ENCODE results near the gene SLC11A2.
"Not testable (repeated sequence)": the region's sequence is repeated elsewhere in the genome, so short reads cannot be mapped to it uniquely, and the experiment has no call there.

Gene SLC11A2

DNA sequence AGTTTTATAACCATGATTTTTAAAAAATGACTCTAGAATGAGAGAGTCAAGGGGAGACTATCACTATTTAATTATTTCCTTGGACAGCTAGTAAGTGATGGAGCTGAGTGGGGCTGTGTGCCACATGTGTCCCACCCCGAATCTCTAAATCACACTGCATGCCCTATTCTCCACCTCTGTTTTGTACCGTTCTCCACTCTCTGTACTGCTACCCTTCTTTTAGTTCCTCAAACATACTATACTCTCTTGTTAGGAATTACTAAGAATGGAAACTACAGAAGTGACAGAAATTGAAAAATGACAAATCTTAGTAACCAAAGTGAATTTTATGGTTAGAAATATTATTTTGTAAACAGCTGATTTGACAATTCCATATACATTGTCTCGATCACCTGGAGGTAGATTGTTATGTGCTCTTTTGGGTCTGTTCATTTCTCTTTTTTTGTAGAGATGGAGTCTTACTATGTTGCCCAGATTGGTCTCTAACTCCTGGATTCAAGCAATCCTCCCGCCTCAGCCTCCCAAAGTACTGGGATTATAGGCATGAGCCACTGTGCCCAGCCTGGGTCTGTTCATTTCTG lies 35.9 kb downstream of the SLC11A2 start:
- no peak for DNase-seq (ENCODE audit: low spot score)

DNA sequence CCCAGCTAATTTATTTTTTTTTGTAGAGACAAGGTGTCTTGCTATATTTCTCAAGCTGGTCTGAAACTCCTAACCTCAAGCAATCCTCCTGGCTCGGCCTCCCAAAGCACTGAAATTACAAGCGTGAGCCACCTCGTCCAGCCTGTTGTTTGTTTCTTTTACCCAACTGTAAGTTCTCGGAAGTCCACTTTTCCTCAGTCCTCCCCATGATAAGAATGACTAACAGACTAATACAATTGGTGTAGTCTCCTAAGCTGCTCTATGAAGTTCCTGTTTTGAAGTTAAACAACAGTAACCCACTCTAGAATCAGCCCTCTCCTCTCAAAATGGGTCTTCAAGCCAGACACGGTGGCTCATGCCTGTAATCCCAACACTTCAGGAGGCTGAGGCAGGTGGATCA lies 37.3 kb downstream of the SLC11A2 start:
- DNase-seq (ENCODE audit: low spot score), result no peak

DNA sequence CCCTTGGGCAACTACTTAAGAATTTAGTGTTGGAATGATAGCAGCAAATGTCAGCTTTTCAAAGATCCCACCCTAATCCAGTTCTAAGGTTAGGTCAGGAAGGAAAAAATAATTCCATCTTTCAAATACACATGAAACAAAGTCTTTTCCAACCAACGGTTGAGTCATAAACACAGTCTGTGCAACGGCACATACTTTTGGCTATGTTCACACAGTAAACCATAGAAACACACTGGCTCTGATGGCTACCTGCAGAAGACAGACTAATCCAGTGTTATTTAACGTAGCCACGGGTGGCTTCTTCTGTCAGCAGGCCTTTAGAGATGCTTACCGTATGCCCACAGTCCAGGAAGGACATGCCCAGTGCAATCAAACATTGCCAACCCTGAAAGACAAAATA lies 38.1 kb downstream of the SLC11A2 start:
- peak; percentile 33 for DNase-seq (ENCODE audit: low spot score)

DNA sequence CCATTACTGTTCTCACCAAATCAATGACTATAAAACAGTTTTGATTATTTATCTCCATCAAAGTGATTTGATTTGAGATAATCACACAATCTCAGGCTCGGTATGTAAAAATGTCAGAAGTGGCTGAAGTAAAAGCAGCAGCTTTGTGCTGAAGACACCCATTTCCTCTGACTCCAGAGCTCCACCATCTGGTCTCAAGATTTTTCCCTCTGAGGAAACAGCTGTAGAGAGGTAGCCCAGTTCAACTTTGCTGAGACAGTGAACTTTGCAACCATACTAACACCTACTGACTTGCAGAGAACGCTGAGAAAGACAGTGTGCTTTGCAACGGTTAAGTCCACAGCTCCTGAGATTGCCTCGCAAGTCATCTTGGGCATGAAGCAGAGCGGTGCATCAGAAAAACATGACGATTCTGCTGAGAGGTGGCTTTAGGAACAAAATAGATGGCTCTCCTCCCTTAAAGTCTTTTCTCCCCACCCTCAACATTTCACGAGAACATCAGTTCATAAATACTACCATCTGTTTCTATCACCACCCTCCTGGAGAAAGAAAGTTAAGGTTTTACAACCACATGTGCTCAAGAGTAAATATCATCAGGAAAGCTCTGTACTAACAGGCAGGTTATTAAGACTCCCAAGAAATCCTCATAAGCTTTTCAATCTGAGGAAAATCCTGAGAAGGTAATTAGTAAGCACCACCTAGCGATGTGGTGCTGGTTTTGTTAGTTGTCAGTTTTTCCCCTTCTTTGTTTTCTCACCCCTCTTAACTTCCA lies 39.0 kb downstream of the SLC11A2 start:
- DNase-seq (ENCODE audit: low spot score), result peak; percentile 69

DNA sequence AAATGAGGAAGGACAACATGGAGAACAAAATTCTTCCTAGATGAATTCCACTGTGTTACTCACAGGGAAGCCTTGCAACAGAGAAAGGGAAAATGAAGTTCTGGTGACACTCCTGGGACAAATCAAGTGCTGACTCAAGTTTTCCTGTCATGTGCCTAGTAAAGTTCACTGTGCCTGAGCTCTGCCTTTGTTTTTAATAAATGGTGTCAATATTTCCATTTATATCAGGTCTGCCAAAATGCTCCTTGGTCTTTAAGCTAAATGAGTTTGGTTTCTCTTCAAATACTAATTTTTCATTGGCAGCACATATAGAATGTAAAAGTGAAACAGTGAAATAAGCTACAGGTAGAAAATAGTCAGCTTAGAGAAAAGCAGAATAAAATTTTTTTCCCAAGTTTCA lies 40.9 kb downstream of the SLC11A2 start:
- peak; percentile 52 for DNase-seq (ENCODE audit: low spot score)

DNA sequence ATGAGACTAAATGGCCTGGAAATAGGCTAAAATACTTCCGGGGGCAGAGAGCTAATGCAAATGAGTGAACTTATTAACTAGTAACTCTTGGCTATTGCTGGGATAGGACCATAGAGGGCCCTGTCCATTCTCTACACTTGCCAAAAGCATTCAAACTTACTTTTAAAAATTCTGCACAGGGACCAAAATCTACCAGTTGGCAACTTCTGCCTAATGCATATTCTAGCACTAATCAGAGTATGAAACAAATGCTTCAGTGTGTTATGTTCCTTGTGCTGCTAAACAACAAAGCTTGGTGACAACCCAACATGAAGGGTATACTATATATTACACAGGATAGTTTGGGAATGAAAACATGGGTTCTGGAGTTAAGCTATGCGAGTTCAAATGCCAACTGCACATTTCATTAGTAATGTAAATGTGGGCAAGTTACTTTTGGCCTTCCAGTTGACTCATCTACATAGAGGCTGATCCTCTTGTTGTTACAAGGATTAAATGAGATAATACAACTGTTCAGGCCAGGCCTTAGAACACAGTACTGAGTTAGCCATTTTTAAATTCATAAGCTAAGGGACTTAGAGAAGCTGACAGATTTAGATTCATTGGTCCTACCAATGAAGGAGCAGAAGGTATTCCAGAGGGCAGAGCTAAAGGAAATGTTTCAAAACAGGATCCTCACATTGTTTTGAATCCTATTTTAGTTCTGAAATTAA lies 41.4 kb downstream of the SLC11A2 start:
- DNase-seq (ENCODE audit: low spot score), result no peak

DNA sequence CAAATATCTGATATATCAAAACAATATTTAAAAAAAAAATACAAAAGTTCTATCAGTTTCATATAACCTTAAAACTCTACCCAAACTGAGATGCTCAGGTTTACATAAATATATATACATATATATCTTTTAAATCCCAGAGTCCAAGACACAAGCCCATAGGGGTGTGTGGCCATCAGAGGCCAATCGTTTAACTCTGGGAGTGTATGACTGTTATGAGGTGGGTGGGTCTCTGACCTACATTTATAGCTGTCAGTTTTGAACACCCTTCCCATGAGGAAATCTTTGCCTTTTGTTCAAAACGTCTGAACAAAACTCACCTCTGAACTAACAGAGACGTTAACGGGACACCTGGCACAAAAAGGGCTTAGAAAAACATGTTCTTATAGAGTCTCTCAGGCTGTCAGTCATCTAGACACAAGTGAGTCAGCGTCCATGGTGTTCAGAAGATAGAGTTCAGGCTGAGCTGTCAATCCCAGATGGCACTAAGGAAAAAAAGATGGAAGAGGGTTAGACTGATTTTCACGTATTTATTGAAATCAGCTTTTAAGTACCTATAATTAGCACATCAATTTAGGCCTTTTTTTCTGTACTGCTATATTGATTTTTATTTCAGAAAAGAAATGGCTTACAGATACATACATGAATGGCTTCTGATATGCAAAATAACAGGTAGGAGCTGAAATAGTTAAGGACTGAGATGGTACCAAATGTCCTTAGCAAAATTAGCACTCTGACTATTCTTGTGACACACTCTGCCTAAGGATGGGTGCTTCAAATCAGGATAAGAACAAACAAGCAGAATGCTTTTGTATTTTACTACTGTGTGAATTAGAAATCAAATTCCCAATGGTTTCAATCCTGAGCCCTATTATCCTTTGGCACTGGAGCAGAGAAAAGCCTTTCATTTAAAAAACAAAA lies 44.6 kb downstream of the SLC11A2 start:
- DNase-seq (ENCODE audit: low spot score), result no peak

DNA sequence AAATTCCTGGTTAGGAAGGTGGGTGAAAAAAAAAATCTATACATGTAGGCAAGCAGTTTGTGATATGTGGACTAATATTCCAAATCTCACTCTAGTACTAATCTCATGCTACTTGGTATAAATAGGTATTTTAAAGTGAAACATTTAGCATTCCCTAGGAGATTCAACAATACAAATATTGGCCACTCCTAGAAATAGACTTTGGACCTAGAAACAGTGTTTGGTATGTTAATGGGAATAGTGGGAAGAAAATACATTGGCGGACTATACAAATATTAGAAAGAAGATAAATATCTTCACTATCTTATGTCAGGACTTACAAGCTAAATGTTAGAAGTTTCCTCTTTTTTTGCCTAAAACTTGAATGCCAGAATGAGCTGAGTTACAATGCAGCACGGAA lies 45.6 kb downstream of the SLC11A2 start:
- no peak for DNase-seq (ENCODE audit: low spot score)

DNA sequence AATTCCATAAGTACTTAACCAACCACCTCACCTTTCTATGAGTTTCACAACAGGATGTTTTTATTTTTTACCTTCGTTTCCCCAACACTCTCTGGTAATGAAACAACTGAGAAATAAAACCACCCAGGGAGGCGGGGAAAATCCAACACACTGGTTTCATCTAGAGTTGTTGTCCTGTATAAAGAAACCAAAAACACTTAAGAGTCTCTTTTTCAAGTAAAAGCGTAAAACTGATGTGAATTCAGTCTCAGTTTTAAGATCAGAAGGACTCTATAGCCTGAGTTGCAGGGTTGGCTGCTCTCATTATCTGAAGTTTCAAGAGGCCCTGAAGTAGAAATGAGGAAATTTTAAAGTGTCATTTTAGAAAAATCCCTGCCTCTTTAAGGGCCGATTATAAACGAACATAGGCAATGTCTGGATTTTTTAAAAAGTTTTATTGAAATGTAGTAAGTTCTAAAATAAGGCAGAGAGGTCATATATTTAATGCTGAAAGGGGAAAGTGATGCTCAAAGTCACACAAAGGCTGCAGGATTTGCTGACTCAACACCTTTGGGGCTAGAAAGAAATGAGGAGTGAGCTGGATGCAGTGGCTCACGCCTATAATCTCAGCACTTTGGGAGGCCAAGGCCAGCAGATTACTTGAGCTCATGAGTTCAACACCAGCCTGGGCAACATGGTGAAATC lies 46.7 kb downstream of the SLC11A2 start:
- DNase-seq (ENCODE audit: low spot score), result no peak

DNA sequence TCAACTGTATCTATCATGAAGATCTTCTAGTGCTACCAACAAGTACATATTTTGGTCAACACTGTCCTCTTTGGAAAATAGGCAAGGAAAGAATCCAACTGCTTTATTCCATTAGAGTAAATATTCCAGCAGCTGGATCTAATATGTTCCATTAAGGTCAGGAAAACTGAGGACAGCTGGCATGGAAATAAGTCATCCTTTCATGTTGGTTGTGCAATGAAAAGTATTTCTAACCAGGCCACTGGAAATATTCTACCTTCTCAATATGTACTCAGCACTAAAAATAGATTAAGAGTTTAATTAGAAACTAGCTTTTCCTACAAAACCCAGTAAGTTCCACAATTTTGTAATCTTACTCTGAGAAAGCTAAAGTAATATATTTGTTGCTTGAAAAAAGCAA lies 54.2 kb downstream of the SLC11A2 start:
- peak; percentile 72 for DNase-seq (ENCODE audit: low spot score)

DNA sequence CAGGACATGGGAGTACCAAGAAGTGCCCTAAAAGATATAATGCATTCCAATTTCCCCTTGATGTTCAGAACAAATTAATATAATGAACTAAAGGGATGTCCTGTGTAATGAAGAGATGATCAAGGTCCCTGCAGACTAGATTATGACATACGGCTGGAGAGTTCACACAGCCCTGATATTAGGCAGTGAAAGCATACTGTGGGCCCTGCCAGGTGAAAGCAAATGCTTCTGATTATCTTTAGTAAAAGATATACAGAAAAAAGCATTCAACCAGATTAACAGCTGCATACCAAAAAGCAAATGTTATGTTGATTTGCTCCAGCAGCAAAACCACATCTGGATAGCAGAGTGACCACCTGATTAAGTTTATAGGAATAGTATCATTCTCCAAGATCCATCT lies 61.8 kb downstream of the SLC11A2 start:
- no peak for DNase-seq (ENCODE audit: low spot score)

DNA sequence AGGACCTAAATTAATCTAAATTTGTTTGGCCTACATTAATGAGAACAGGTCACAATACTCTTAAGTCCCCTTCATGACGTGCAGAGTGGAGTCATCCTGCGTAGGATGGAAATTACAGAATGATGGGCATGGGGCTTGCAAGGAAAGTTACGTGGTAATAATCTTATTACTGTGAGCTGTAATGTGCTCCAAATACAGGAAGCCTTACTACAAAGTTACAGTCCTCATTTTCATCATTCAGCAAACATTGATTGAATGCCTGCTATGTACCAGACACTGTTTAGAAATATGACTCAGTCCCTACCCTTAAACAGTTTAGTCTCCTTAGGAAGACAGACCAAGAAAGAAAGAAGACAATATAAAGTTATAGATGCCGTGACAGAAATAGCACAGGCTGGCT lies 64.5 kb downstream of the SLC11A2 start:
- DNase-seq (ENCODE audit: low spot score), result no peak

DNA sequence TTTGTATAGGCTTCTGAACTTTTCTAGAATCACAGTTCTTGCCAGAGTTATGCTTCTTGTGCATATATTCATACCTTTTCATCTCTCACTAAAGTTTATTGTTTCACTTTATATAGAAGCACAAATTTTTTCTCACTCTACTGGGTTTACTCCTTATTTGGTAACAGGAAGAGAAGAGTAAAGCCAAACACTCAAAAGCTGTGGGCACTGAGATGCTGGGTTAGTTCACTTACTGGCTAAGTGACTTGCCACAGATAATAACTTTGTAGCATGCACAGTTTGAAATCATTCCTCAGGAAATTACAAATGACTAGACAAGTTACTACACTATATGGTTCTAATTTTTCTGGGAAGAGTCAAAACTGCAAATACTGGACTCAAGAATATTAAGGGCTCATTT lies 66.1 kb downstream of the SLC11A2 start:
- DNase-seq (ENCODE audit: low spot score), result no peak

DNA sequence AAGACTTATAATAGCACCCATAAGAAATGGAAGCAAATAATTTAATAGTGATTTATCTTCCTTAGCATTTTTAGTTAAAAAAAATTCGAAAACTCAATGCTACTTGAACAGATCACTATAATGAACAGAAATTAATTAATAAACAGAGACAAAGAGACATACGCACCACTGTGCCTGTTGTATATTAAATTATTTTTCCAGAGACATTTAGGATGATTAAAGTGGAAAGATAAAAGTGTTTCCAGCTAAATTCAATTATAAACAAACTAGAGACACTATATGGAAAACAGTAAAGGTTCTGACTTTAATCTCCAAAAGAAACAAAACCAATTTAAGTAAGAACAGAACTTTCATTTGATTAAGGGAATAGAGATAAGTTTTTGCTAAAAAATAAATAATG lies 70.5 kb downstream of the SLC11A2 start:
- DNase-seq (ENCODE audit: low spot score), result no peak

DNA sequence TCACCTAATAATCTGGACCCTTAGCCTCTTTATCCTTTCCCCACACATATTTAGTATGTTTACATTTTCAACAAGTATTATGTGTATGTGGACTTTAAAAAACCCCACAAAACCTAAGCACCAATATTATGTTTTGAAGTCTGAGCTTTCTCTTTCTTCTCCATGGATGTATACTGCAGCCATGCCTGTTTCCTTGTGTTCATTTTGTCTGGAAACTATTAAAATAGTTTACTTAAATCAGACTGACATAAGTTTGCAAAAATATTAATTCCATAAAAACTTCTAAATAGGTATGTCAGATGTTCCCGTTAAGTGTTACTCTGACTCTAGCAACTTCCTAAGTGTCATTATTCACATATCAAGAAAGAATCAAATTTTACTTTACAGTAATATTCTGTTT lies 70.9 kb downstream of the SLC11A2 start:
- DNase-seq (ENCODE audit: low spot score), result no peak

DNA sequence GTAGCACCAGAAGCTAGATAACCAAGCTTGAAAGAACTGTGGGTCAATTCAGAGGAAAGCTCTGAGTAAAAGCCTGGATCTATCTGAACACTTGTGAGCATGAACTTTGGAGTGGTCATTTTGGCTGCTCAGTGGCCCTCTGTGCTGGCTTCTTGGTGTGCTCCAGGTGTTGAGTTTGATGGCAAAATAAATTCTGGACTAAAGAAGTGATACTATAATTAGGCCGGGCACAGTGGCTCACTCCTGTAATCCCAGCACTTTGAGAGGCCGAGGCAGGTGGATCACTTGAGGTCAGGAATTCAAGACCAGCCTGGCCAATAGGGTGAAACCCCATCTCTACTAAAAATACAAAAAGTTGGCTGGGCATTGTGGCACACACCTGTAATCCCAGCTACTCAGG lies 71.4 kb downstream of the SLC11A2 start:
- not testable (repeated sequence) for DNase-seq (ENCODE audit: low spot score)

DNA sequence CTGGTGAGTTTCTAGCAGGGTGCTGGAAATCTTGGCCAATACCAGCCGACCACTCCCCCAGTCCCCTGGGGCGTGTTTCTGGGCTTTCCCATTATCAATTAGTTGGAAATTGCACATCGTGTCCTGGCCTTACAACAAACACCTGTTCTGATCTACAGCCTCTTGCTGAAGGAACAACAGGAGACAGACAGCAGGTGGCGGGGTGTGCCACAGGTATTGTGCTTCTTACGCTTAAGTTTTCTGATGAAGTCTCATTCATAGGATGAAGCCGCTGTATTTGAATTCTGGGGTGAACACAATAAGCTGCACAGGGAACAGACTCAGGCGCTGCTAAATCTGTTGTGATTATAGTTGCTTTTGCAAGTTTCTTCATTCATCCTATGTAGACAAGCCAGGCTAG lies 73.1 kb downstream of the SLC11A2 start:
- no peak for DNase-seq (ENCODE audit: low spot score)

DNA sequence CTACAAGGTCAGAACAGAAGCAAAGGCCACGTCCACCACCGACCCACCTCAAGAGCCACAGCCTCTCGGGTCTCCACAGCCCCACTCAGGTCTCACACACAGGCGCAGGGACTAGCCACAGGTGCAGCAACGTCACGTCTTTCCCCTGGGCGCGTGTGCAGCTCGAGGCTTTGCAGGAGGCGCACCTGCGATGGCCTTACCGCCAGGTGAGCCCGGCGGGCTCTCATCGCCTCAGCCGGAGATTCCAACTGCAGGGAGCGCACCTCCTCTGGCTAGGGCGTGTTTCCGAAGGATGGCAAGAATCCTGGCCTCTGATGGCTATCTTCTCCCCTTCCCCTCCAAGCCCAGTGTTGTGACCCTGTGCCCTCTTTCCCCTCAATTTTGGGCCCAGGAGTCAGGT lies 73.7 kb downstream of the SLC11A2 start, which contains the start of gene HIGD1C:
Gene HIGD1C, plus strand, starts transcription at position 35 of the 400 bp plus-strand sequence. CDS start 1,455 bp downstream, outside the sequence.
- DNase-seq (ENCODE audit: low spot score), result no peak

DNA sequence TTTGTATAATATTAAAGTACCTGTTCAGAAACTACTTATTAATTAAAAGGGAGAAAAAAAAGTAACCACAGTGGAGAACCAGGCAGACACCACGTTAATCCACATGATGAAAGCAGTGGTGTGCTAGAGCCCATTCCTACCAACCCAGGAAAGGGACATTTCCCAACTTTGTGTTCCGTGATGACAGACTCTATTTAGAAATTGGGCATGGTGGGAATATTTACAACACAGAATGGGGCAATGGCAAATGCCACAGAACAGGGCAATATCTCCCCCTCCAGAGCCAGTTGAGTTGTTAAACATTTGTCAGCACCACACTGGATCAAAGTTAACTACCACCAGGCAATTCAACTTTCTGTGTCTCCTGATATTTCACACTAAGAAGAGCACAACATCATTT lies 75.1 kb downstream of the SLC11A2 start:
- no peak for DNase-seq (ENCODE audit: low spot score)

DNA sequence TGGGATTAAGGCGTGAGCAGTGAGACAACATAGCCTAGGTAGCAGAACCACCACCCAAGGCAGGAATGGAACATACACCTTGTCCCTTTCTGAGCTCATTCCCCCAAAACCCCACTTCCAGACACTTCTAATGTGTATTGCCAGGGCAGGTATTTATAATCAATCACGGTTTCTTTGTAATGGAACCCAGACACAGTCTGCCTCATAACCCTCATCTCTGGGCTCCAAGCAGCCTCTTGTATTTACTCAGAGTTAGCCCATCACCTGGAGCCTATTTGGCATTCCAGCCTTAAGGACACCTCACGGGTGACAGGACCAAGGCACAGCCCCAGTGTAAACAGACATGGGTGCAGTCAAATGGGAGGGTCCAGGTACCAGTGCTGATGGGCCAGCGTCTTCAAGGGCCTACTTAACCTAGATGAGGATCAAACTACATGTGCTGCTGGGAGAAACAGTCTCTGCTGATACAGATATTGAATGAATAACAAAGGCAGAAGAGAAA lies 76.3 kb downstream of the SLC11A2 start:
- no peak for DNase-seq (ENCODE audit: low spot score)

DNA sequence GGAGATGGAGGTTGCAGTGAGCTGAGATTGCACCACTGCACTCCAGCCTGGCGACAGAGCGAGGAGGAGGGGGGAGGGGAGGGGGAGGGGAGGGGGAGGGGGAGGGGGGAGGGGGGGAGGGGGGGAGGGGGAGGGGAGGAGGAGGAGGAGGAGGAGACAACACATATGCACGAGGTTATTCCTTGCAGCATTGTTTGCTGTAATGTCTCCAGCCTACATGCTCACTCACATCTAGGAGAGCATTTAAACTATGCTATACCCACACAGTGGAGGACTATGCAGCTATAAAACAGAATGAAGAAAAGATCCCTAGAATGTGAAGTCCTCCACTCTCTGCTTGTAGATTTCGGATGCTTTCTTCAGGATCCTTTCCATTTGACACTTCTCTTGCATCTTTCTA lies 77.4 kb downstream of the SLC11A2 start:
- no peak for DNase-seq (ENCODE audit: low spot score)

All from GM03348 (cell line).